ENCODE results near the gene ATP13A3. TPM values are rescaled to one million over a fixed set of nuclear protein-coding genes. Genes with fewer than 3 reads are reported as not detected.

ATP13A3 gene
- total RNA-seq, 4 donors from 2014 or later: 106 to 157 (median 128) TPM

DNA sequence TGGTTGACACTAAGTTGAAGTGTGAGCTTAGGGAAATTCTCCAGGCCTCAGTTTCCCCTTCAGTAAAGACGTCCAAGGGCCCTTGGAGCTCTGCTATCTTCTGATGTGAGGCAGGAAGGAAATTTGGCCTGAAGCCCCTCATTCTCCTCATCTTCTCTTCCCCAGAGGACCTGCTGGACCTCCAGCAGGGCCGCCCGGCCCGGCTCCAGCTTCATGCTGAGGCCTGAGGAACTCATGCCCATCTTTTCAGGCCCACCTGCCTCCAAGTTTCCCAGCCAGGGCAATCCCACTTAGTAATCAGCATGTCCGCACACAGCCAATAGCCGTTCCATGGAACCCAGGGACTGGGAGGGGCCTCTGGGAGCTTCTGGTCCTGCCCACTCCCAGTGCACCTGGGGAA lies 121.3 kb downstream of the ATP13A3 start:
- Histone ChIP-seq H3K4me1 (peaks cover 0 to 25% (median 6%) of the 10 kb centered on the region in 3 donors), H3K36me3 (no peaks in the 10 kb centered on the region), H3K27me3 (peaks cover 25% of the 10 kb centered on the region), H3K9me3 (no peaks in the 10 kb centered on the region), H3K27ac (no peak overlapping the region), H3K4me3 (no peak overlapping the region)
- ATAC-seq: no peak
- TF ChIP-seq POLR2A (IDR thresholded peaks at IDR 0.05) (no peak), EP300 (IDR thresholded peaks at IDR 0.05) (no peak), POLR2AphosphoS5 (IDR thresholded peaks at IDR 0.05) (no peak)
- TF ChIP-seq, protein P1, sequence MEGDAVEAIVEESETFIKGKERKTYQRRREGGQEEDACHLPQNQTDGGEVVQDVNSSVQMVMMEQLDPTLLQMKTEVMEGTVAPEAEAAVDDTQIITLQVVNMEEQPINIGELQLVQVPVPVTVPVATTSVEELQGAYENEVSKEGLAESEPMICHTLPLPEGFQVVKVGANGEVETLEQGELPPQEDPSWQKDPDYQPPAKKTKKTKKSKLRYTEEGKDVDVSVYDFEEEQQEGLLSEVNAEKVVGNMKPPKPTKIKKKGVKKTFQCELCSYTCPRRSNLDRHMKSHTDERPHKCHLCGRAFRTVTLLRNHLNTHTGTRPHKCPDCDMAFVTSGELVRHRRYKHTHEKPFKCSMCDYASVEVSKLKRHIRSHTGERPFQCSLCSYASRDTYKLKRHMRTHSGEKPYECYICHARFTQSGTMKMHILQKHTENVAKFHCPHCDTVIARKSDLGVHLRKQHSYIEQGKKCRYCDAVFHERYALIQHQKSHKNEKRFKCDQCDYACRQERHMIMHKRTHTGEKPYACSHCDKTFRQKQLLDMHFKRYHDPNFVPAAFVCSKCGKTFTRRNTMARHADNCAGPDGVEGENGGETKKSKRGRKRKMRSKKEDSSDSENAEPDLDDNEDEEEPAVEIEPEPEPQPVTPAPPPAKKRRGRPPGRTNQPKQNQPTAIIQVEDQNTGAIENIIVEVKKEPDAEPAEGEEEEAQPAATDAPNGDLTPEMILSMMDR (IDR thresholded peaks at IDR 0.05): no peak
- no CpG with 5 or more reads among the region's 6 CpGs for WGBS, 2 donors (ENCODE audit: low coverage in 1 of 2)

DNA sequence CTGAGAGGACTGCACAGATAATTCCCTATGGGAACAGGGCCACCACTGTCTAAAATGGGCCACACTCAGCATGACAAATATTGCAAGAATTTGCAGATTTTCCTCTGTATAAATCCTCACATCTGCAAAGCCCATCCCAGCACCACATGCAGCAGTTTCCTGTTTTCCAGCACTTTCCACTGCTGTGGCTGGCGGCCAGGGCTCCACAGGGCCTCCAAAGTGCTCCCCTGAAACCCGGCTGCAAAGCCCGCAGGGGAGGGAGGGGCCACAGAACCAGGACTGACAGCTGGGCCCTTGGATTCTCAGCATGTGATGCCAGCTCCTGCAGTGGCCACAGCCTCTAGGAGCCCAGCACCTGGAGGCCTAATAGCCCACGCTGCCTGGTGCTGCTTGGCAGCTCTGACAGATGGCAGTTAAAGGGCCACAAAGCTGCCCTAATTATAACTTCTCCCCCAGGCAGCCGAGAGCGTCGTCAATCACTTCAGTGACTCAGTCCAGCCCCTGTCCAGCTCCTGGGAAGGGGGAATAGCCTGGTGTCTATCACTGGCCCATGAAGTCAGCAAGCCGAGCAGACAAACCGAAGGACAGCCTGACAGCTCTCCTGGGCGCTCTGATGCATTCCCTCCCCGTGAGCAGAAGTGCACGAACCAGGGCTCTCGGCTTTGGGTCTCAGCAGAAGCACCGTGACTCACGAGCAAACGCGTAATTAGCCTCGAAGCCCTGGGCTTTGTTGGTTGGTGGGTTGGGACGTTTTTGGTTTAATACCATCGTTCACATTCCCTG lies 122.0 kb downstream of the ATP13A3 start:
- WGBS, 2 donors (ENCODE audit: low coverage in 1 of 2): 20% methylated on average over 1 of the region's 20 CpGs; no CpG with 5 or more reads in 1 of the 2 donors
- H3K9me3 ChIP-seq: no peaks in the 10 kb centered on the region
- peaks cover 22% of the 10 kb centered on the region for H3K27me3 ChIP-seq
- no peak overlapping the region for H3K27ac ChIP-seq
- peak; percentile 22 for ATAC-seq
- no peaks in the 10 kb centered on the region for H3K36me3 ChIP-seq
- peaks cover 0 to 24% (median 6%) of the 10 kb centered on the region in 3 donors for H3K4me1 ChIP-seq
- no peak overlapping the region for H3K4me3 ChIP-seq
- TF ChIP-seq EP300 (IDR thresholded peaks at IDR 0.05): no peak

DNA sequence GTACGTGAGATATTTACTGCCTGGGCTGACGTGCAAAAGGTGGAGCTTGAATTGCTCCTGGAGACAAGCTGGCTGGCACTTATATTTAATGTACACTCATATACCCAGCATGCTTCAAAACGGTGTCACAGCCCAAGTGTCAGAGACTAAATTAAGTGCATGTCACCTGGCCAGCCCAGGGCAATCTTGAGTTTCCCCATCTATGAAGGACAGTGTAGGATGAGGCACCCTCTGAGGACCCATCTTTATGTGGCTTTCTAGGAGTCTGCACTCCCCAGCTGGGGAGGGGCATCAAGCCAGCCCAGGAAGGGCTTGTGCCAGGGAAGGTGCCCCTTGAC lies 122.5 kb downstream of the ATP13A3 start:
- 100% methylated on average over 1 to 2 of the region's 3 CpGs for WGBS, 2 donors (ENCODE audit: low coverage in 1 of 2)

DNA sequence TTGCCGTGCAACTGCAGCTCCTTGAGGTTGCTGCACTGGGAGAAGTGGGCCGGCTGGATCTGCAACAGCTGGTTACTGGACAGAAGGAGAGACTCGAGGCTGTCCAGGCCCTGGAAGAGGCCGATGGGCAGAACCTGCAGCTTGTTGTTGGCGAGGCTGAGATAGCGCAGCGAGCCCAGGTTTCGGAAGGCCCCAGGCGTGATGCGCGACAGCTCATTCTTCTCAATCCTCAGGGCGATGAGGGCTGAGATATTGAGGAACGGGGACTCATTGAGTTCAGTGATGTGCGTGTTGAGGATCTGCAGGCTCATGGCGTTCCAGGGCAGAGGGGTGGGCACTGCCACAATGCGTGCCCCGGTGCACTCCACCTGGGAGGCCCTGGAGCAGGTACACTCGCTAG lies 126.2 kb downstream of the ATP13A3 start:
- TF ChIP-seq POLR2A (IDR thresholded peaks at IDR 0.05) (no peak), POLR2AphosphoS5 (IDR thresholded peaks at IDR 0.05) (no peak), EP300 (IDR thresholded peaks at IDR 0.05) (no peak)
- TF ChIP-seq, protein P1 (IDR thresholded peaks at IDR 0.05): no peak
- 67 to 91% methylated on average over 3 to 6 of the region's 18 CpGs for WGBS, 2 donors (ENCODE audit: low coverage in 1 of 2)
- Histone ChIP-seq H3K27ac (no peak overlapping the region), H3K9me3 (no peaks in the 10 kb centered on the region), H3K36me3 (no peaks in the 10 kb centered on the region), H3K4me1 (peaks cover 0 to 14% (median 6%) of the 10 kb centered on the region in 3 donors), H3K27me3 (peaks cover 17% of the 10 kb centered on the region), H3K4me3 (no peak overlapping the region)
- ATAC-seq: no peak

More for the DNA sequence above, 122.5 kb downstream of the ATP13A3 start:
- no peaks in the 10 kb centered on the region for H3K9me3 ChIP-seq
- H3K4me1 ChIP-seq: peaks cover 0 to 18% (median 6%) of the 10 kb centered on the region in 3 donors
- no peak for ATAC-seq
- H3K4me3 ChIP-seq: no peak overlapping the region
- H3K27me3 ChIP-seq: peaks cover 22% of the 10 kb centered on the region
- H3K36me3 ChIP-seq: no peaks in the 10 kb centered on the region
- no peak overlapping the region for H3K27ac ChIP-seq
- TF ChIP-seq POLR2AphosphoS5 (IDR thresholded peaks at IDR 0.05) (no peak), EP300 (IDR thresholded peaks at IDR 0.05) (no peak)

DNA sequence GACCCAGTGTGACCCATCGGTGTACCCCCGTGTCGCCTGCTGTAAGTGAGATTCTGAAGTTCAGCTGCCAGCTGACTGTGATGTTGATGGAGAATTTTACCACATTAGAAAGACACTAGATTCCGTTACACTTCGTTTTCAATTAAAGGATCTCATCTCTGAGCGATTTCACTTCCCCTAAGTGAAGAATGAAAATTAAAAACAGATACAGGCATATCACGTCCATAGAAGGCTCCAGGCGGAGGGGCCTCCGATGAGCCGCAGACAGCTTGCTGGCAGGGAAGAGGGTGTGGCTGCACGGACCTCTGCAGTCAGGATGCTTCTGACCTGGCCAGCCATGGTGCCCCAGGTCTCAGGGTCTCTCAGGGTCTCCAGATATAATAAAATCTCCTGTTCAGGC lies 129.1 kb downstream of the ATP13A3 start:
- Histone ChIP-seq H3K36me3 (no peaks in the 10 kb centered on the region), H3K27ac (no peak overlapping the region), H3K4me1 (no peaks in the 10 kb centered on the region), H3K27me3 (peaks cover 17% of the 10 kb centered on the region), H3K4me3 (no peak overlapping the region), H3K9me3 (no peaks in the 10 kb centered on the region)
- TF ChIP-seq, protein P1 (IDR thresholded peaks at IDR 0.05): no peak
- no peak for TF ChIP-seq EP300 (IDR thresholded peaks at IDR 0.05)
- TF ChIP-seq POLR2AphosphoS5 (IDR thresholded peaks at IDR 0.05): no peak
- 88 to 92% methylated on average over 6 to 10 of the region's 11 CpGs for WGBS, 2 donors (ENCODE audit: low coverage in 1 of 2)
- ATAC-seq: no peak

DNA sequence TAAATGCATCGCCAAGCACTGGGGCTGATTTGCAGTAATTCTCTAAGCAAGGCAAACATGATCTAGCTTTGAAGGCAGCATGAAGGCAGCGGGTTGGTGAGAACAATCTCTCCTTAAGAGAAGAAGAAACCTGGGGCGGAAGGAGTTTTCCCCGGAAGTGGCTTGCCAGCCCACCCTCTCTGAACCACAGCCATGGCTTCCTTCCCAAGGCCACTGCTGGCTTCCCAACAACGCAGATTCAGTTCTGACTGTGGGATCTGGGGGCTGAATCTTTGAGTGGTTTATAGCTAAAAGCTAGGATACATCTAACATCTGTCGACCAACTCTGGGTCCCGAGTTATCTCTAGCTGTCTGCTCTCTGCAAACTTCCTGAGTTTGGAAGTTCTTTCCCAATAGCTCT lies 131.4 kb downstream of the ATP13A3 start:
- 55 to 69% methylated on average over 3 to 7 of the region's 7 CpGs for WGBS, 2 donors (ENCODE audit: low coverage in 1 of 2)
- Histone ChIP-seq H3K4me3 (no peak overlapping the region), H3K9me3 (no peaks in the 10 kb centered on the region), H3K36me3 (no peaks in the 10 kb centered on the region), H3K27me3 (peaks cover 17% of the 10 kb centered on the region), H3K4me1 (no peaks in the 10 kb centered on the region), H3K27ac (no peak overlapping the region)
- ATAC-seq: no peak
- no peak for TF ChIP-seq EP300 (IDR thresholded peaks at IDR 0.05)
- TF ChIP-seq, protein P1 (IDR thresholded peaks at IDR 0.05): no peak
- TF ChIP-seq POLR2A (IDR thresholded peaks at IDR 0.05): no peak

Measured in gastroesophageal sphincter (tissue), 4 donors.